ENCODE results near the gene PKD2L2.

DNA sequence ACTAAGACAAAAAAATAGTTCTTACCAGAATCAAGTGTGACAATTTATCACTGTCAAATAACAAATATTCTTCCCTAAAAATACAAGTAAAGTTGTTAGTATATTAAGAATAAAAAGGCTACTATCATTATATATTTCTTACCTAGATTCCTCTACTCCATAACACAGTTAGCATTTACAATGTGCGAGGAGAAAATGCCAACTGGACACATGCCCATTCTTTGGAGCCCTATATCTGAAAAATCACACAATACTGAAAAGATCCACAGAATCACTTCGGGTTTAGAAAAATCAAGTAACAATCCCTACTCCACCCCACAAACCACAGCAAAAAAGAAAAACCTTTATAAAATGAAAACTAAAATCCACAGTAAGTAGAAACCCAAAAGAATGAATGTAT is 70.9 kb downstream of the PKD2L2 start:
- no peak for TF ChIP-seq ELF4 (CRISPR knock-in tag; IDR thresholded peaks at IDR 0.05)
- TF ChIP-seq CBX2 (IDR thresholded peaks at IDR 0.05; ENCODE audit: insufficient read depth, low read length, poor library complexity, severe bottlenecking), result no peak
- no peak for TF ChIP-seq ZNF174 (CRISPR knock-in tag; IDR thresholded peaks at IDR 0.05)
- no peak for TF ChIP-seq EP300 (IDR thresholded peaks at IDR 0.05; ENCODE audit: low read length)
- no peak for TF ChIP-seq JUND (IDR thresholded peaks at IDR 0.05; ENCODE audit: borderline replicate concordance, low read depth, low read length)
- no peak for TF ChIP-seq JUND (tag; IDR thresholded peaks at IDR 0.05; ENCODE audit: borderline replicate concordance, low read depth, low read length)
- TF ChIP-seq MAFK (IDR thresholded peaks at IDR 0.05; ENCODE audit: low read length), result no peak
